Stimulated activated CD4-positive, alpha-beta T cell treated with anti-CD3 and anti-CD28 coated beads, Interleukin-1b, Interleukin-23, amount 100 ng/mL, for 1 hour (primary cell): ENCODE data around the gene TOMM22.
A peak's percentile ranks its signal among the peaks of the same experiment; 100 is the strongest.

Experiments
- DNase-seq, 2 donors: peaks; one replicate each; pipeline ENCODE4 v3.0.0-alpha.2; 2020; ENCODE audit warnings: low read depth in 2 of 2

Gene TOMM22

GRCh38 chr22:38696606-38697424 is 15.1 kb downstream of the TOMM22 start:
- DNase-seq: no peak

DNA sequence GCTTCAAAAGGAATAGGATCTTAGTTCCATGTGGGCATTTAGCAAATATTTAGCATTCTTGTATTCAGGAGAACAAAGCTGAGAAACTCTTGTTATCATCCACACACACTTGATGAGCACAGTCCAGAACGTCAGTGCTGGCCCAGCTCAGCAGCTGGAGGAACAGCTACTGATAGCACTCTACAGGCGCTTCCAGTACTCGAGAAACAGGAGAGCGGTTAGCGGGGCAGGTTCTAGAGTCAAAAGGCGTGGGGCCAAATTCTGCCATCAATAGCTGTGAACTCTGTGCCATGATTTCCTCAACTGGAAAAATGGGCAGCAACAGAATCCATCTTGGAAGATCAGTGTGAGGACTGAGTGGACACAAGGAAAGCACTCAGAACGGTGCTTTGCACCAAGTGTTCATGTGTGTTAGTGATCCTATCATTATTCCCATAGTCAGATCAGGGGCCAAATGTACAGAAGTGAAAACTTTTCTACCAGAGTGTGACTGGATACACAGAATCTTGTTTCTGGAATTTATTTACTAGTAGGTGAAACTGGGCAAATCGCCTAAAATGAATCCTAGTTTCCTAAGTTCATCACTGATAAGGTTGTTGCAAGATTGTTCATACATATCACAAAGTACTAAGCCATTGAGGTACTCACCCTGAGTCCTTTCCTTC is 15.8 kb downstream of the TOMM22 start:
- no peak for DNase-seq

DNA sequence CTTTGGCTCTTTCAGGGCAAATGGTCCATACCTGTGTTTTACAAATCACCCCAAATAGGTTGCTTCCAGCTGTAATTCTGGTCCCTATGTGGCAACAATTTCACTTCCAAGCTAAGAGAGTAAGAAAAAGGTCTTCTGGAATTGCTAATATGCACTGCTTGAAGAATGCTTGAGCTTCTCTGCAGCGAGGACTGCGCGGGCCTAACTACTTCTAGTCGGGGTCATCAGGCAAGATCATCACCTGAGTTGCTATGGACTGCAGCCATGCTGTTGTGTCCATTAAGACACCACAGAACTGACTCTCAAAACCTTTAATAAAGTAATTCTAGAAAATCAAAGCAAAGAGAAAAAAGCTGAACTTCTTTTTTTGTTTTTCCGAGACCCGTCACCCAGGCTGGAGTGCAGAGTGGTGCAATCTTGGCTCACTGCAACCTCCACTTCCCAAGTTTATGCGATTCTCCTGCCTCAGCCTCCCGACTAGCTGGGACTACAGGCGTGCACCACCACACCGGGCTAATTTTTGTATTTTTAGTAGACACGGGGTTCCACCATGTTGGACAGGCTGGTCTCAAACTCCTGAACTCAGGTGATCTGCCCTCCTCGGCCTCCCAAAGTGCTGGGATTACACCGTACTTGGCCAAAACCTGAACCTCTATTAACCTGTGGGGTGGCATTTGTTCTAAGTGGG is 16.8 kb downstream of the TOMM22 start:
- no peak for DNase-seq

DNA sequence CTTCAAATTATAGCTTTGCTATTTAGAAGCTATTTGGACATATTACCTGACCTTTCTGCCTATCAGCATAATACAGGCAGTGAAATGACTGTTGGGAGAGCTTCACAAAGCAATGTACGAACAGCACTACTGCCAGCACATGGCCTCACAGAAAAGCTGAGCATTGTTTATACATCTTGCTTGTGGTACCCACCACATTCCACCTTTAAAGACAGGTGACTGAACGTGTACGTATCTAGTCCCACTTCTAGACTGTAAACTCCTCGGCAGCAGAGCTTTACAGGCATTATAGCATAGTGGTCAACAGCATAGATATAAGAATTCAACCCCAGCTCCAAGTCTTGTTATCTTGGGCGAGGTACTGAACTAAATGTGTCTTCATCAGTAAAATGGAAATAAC is 17.4 kb downstream of the TOMM22 start:
- DNase-seq: no peak

- no peak for DNase-seq
These were observed 18.0 kb downstream of the TOMM22 start for GRCh38 chr22:38699784-38700183.

- DNase-seq: no peak
These were observed 18.6 kb downstream of the TOMM22 start for GRCh38 chr22:38700270-38700788.

DNA sequence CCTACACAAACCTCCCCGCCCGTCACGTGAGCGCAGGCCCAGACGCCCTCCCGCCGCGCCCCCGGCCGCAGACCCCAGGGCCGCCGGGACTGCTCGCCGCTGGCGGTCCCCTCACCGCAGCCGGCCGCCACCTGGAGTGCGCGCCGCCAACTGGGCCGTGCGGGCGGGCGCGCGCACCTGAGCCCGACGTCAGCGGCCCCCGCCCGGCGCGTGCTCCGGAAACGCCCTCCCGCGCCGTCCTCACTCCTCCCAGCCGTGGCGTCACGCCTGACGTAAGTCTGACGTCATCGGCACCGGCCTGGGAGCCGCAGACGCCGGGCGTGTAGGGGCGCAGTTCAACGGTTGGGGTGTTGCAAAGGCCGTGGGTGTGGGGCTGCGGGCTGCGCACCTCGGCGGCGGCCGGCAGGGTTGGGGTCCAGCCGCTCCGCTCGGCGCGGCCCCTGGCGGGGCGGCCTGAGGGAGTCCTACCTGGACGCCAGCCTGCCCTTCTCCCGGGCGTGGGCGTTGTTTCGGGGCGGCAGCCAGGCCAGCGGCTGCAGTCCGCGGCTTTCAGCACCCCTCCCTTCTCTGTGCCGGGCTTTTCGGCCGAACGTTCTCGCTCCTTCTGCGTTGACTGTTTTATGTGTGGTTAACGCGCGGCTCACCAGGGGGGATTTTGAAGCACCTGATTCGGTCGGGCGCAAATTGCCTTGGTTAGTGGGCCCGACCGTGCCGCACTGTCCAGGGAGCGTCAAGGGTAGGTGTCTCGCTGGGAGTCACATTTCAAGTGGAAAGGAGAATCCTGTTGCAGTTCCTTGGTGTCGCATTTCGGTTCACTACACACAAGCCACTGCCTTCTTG is 19.3 kb downstream of the TOMM22 start, which contains the start of gene JOSD1:
Gene JOSD1, minus strand, starts transcription at position 155 of the 840 bp plus-strand sequence. CDS start 956 bp downstream, outside the sequence.
- peak; percentile 92 to 95 for DNase-seq

DNA sequence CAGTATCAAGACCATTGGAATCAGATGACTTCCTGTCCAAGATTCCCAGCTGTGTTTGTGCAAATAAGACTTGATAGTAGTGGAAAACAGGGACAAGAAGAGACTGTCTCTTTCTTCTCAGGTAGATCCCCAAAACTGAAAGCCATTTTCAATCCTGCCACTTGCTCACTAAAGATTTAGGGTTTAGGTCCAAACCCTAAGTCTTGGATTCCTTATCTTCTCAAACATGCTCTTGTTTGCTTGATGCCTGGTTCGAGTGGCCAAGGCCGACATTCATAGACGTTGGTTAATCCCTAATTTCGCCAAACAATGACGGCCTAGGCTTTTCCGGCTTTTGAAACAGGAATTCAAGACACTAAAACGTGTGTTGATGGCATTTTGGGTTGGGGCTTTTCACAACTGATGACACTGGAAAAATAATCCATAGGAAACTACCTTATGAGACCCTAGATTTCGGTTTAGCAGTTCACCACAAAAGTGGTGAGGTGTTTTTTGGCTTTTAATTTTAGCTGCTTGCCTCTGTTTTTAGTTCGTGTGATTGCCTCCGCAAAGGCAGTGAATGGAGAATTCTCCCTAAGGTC is 23.0 kb downstream of the TOMM22 start:
- DNase-seq: no peak

DNA sequence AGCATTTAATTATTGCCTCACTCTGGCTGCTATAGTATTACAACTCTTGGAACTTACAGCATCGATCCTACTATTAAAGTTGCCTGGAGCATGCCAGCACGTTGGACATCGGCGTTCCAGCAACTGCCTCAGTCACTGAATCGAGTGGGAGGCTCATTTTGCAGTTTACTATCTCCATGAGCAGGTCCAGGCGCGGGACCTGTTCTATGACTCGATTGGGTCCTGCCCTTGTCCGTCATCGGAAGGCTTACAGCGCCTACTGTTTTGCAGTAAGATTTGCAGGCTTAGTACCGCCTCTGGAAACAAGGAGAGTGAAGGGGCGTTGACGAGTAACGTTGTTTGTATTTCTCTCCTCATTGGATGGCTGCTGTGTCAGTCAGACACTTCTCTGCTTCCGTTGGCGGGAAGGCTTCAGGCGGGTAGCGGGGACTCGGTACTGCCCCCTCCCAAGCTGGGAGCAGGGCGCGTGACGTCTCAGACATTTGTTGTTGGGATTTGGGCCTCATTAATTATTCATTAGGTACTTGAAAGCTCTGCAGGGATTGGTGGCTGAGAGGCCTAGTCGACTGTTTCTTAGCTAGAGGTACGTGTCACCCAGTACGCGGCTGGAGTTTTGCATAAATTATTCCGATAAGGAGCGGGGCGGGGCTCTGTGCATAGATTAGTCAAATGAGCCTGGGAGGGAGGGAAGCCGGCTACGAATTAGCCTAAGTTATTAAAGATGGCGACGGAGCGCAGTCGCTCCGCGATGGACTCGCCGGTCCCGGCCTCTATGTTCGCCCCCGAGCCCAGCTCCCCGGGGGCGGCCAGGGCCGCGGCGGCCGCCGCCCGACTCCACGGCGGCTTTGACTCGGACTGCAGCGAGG is 23.7 kb downstream of the TOMM22 start, which contains the start of gene GTPBP1:
Gene GTPBP1, plus strand, starts transcription at position 710 of the 866 bp plus-strand sequence. Its CDS starts 12 bp downstream, at position 722.
- DNase-seq: peak; percentile 88 to 96

- no peak for DNase-seq
These were observed 24.5 kb downstream of the TOMM22 start for GRCh38 chr22:38706101-38706900.

- DNase-seq: no peak
These were observed 25.1 kb downstream of the TOMM22 start for GRCh38 chr22:38706901-38707195.

DNA sequence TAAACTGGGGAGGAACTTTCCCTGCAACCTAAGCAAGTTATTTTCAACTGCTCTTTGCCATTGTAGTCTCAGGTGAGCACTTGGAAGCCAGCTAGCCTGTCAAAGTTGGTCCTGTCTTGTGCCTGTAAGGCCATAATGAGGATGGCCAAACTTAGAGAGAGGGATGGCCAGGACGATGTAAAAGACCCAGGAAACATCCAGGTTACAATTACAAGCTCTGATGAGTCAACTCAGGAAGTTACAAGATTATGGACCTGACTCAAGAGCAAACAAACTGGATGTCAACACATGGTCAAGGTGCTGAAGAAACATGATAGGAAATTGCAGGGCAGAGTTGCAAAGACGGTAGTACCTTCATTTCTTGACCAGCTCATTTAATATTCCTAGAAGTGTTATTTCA is 25.6 kb downstream of the TOMM22 start:
- no peak for DNase-seq

GRCh38 chr22:38707984-38708383 is 26.2 kb downstream of the TOMM22 start:
- DNase-seq: no peak

DNA sequence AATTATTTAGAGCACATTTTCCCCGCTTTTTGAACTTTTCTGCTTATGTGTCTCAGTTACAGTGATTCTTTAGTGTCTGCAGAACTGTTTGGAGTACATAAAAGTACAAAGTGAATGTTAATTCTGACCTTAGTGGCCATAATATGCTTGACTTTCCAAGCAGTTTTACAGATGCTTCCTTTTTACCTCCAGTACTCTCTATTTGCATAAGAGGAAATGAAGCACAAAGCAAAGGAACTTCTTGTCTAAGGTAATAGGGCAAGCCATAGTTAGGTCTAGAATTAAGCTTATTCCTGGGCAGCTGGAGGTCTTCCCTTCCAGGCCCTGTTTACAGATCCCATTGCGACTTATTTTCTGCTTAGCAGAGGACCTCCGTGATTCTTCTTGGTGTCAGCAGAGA is 27.5 kb downstream of the TOMM22 start:
- no peak for DNase-seq

GRCh38 chr22:38710351-38710750 is 28.6 kb downstream of the TOMM22 start:
- DNase-seq: no peak

- no peak for DNase-seq
These were observed 29.1 kb downstream of the TOMM22 start for GRCh38 chr22:38710866-38711265.

DNA sequence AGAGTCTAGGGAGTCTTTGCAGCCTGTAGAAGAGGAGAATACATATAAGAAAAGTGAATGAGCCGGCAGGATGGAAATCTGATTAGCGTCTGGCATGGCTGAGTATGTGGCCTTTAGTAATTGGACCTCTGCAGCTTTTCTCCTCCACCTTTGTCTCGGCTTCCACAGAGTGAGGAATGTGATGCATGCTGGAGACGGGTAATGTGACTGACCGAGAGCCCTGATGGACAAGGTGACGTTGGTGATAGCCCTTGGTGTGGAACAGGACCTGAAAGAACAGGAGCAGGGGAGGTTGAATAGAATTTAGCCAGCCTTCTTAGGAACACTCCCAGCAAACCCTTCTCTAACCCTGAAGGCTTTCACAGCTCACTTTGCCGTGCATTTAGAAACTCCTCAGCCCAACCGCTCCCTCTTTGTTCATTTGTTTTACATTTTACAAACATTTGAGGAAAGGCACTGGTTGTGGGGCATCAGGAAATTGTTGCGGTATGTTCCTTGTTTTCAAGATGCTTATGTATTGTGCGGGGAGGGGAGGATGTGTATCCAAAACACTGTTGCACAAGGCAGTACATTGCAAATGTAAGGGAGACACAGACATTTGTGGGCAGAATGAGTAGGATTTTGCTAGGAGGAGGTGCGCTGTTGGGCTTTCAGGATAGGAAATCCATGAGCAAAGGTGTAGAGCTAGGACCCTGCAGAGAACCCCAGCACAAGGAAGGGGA is 30.9 kb downstream of the TOMM22 start:
- no peak for DNase-seq

DNA sequence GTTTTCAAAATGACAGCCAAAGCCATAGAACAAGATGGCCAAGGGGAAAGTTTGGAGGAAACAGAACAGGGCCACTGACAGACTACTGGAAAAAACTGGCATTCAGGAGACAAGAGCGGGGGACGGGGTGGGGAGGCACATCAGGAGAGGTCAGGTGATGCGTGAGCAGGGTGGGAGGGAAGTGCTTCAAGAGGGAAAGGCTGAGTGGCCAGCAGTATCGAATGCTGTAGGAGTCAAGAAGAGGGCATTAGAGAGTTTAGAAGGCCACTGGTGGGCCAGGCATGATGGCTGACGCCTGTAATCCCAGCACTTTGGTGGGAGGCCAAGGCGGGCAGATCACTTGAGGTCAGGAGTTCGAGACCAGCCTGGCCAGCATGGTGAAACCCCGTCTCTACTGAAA is 32.2 kb downstream of the TOMM22 start:
- no peak for DNase-seq
